Stomach (tissue), 4 donors: Measurements from ENCODE around the gene BRAP.

ENCODE experiments used
- EP300 ChIP-seq: sonication (generic); formaldehyde crosslinking; IDR thresholded peaks from one replicate; pipeline ENCODE4 v1.6.1; 2017; ENCODE audit warnings: antibody characterized with exemption
- POLR2A ChIP-seq, 4 donors: fragments of 450-650 bp; IDR thresholded peaks; one replicate each; pipeline ENCODE4 v1.6.1; 2016; ENCODE audit warnings: antibody characterized with exemption in 4 of 4, control low read depth in 2 of 4, mild to moderate bottlenecking in 1 of 4, moderate library complexity in 1 of 4
- TF ChIP-seq, protein P1 (sequence below), 7 experiments: fragments of 450-650 bp in 4 of 7; fragments of 200-600 bp in 3 of 7; sonication (generic) in 3 of 7; IDR thresholded peaks; one replicate each; pipeline ENCODE4 v1.5.1; 2016 to 2019; ENCODE audit warnings: antibody characterized with exemption in 7 of 7, control low read depth in 2 of 7, mild to moderate bottlenecking in 1 of 7

DNA sequence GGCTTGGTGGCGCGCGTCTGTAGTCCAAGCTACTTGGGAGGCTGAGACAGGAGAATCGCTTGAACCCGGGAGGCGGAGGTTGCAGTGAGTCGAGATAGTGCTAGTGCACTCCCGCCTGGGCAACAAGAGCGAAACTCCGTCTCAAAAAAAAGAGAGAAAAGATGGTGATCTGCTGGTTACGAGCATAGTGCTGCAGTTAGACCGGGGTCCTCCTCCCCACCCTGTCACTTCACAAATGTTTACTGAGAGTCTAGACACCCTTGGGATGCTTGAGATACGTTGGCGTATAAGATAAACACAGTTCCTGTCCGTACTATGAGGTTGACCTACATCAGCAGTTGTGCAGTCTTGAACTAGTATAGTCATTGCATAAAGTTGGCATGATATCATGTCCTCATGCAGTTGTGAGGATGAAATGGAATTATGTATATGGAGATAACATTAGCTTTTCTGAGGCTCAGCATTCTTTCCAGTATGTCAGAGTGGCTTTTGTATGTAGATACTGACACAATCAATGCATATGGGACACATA is 884 bp upstream of the BRAP start:
- TF ChIP-seq, protein P1, sequence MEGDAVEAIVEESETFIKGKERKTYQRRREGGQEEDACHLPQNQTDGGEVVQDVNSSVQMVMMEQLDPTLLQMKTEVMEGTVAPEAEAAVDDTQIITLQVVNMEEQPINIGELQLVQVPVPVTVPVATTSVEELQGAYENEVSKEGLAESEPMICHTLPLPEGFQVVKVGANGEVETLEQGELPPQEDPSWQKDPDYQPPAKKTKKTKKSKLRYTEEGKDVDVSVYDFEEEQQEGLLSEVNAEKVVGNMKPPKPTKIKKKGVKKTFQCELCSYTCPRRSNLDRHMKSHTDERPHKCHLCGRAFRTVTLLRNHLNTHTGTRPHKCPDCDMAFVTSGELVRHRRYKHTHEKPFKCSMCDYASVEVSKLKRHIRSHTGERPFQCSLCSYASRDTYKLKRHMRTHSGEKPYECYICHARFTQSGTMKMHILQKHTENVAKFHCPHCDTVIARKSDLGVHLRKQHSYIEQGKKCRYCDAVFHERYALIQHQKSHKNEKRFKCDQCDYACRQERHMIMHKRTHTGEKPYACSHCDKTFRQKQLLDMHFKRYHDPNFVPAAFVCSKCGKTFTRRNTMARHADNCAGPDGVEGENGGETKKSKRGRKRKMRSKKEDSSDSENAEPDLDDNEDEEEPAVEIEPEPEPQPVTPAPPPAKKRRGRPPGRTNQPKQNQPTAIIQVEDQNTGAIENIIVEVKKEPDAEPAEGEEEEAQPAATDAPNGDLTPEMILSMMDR (IDR thresholded peaks at IDR 0.05): no peak
- TF ChIP-seq EP300 (no peak), POLR2A (IDR thresholded peaks at IDR 0.05) (no peak)
